Activated T-cell treated with anti-CD3 and anti-CD28 coated beads, Interleukin-2, amount 50 U/mL, for 48 hours (primary cell): ENCODE measurements around the gene ASAP2.

Experiments
- DNase-seq, 2 experiments: peaks; one replicate each; pipeline ENCODE4 v3.0.0-alpha.2; 2020

ASAP2 gene

GRCh38 chr2:9410108-9410507, 203.5 kb downstream of the ASAP2 start:
- DNase-seq: peak in 1 of 2 experiments; percentile 4

- peak in 1 of 2 experiments; percentile 6 for DNase-seq
Observed at GRCh38 chr2:9412781-9413180, 206.2 kb downstream of the ASAP2 start.

GRCh38 chr2:9415516-9416169, 209.0 kb downstream of the ASAP2 start:
- no peak for DNase-seq

- DNase-seq: no peak
Observed at GRCh38 chr2:9416267-9416961, 209.8 kb downstream of the ASAP2 start.

GRCh38 chr2:9416962-9417316, 210.3 kb downstream of the ASAP2 start:
- DNase-seq: no peak

GRCh38 chr2:9417725-9418124, 211.1 kb downstream of the ASAP2 start:
- DNase-seq: no peak

- no peak for DNase-seq
Observed at GRCh38 chr2:9418746-9419145, 212.1 kb downstream of the ASAP2 start.

- DNase-seq: no peak
Observed at GRCh38 chr2:9419541-9419940, 212.9 kb downstream of the ASAP2 start.

- no peak for DNase-seq
Observed at GRCh38 chr2:9420495-9420894, 213.9 kb downstream of the ASAP2 start.

GRCh38 chr2:9422321-9423099, 215.9 kb downstream of the ASAP2 start:
- DNase-seq: peak; percentile 74 to 75

GRCh38 chr2:9423100-9423921, 216.7 kb downstream of the ASAP2 start, which contains the start of the genes CPSF3 and ITGB1BP1:
Gene CPSF3 (plus strand): TSS chr2:9423654. CDS start chr2:9423774, 120 bp downstream.
Gene ITGB1BP1 (minus strand): TSS chr2:9423528. CDS start chr2:9418697, 4,831 bp downstream.
- peak; percentile 97 to 99 for DNase-seq

GRCh38 chr2:9423922-9424272, 217.3 kb downstream of the ASAP2 start:
- DNase-seq: no peak

GRCh38 chr2:9424447-9425164, 218.0 kb downstream of the ASAP2 start:
- no peak for DNase-seq

- no peak for DNase-seq
Observed at GRCh38 chr2:9428965-9429577, 222.5 kb downstream of the ASAP2 start.

- DNase-seq: no peak
Observed at GRCh38 chr2:9430316-9431293, 224.0 kb downstream of the ASAP2 start.

GRCh38 chr2:9434489-9434888, 227.9 kb downstream of the ASAP2 start:
- no peak for DNase-seq

GRCh38 chr2:9439536-9439935, 232.9 kb downstream of the ASAP2 start:
- DNase-seq: no peak

- DNase-seq: no peak
Observed at GRCh38 chr2:9440058-9440727, 233.6 kb downstream of the ASAP2 start.

- DNase-seq: no peak
Observed at GRCh38 chr2:9441556-9441955, 234.9 kb downstream of the ASAP2 start.

- no peak for DNase-seq
Observed at GRCh38 chr2:9443526-9443925, 236.9 kb downstream of the ASAP2 start.
